ENCODE data around the gene SHMT2. TPM values are rescaled to one million over a fixed set of nuclear protein-coding genes. Genes with fewer than 3 reads are reported as not detected.
A peak's percentile ranks its signal among the peaks of the same experiment; 100 is the strongest.

The SHMT2 gene
- total RNA-seq, 1 donor from 2014 or later: 162 TPM

DNA sequence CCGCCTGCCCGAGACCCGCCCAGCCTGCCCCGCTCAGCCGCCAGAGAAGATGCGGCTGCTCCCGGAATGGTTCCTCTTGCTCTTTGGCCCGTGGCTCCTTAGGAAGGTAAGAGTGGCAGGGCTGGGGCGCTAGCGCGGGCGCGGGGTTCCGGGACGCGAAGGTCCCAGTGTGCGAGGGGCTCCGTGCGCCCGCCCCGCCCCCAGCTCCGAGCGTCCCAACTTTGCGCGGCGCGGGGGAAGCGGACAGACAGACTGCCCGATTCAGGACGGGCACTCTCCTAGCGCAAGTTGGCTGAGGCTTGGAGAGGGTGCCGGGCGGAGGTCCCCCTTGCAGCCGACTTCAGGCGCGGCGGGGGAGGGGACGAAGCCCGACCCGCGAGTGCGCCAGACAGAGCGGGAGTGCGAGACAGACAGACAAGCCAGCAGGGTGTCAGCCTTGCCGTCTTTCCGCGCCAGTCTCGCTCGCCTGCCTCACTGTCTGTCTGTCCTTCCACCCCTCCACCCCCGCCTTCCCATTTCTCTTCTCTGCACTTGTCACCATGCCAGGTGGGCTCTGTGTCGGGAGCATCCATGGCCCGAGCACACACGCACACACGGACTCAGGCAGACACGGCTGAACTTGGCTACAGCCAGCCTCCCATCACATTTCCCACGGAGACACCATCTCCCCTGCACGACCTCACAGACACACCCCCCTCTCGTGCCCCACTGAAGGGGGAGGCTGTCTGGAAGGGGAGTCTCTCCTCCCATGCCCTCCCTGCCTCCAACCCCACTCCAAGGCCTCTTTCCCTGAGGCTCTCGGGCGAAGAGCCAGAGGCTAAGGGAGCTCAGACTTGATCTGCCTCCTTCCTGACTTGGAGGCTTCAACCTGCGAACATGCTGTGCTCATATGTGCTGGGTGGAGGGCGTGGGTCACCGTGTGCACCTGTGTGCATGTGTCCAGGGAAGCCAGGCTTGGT is 12.3 kb upstream of the SHMT2 start:
- Mint-ChIP-seq H3K27ac (peak overlapping the region; percentile 91), H3K27me3 (peaks cover 76% of the 10 kb centered on the region), H3K4me1 (ENCODE audit: low read depth) (peaks cover 46% of the 10 kb centered on the region), H3K9me3 (ENCODE audit: low read depth) (no peaks in the 10 kb centered on the region), H3K36me3 (ENCODE audit: insufficient read depth) (no peaks in the 10 kb centered on the region), H3K4me3 (ENCODE audit: low read depth) (peak overlapping the region; percentile 70)
- no peak for DNase-seq (ENCODE audit: low spot score, unreplicated experiment)
- TF ChIP-seq, protein P1, sequence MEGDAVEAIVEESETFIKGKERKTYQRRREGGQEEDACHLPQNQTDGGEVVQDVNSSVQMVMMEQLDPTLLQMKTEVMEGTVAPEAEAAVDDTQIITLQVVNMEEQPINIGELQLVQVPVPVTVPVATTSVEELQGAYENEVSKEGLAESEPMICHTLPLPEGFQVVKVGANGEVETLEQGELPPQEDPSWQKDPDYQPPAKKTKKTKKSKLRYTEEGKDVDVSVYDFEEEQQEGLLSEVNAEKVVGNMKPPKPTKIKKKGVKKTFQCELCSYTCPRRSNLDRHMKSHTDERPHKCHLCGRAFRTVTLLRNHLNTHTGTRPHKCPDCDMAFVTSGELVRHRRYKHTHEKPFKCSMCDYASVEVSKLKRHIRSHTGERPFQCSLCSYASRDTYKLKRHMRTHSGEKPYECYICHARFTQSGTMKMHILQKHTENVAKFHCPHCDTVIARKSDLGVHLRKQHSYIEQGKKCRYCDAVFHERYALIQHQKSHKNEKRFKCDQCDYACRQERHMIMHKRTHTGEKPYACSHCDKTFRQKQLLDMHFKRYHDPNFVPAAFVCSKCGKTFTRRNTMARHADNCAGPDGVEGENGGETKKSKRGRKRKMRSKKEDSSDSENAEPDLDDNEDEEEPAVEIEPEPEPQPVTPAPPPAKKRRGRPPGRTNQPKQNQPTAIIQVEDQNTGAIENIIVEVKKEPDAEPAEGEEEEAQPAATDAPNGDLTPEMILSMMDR (IDR thresholded peaks at IDR 0.05; ENCODE audit: unreplicated experiment): no peak

- no peak overlapping the region for H3K27ac Mint-ChIP-seq
- TF ChIP-seq, protein P1 (IDR thresholded peaks at IDR 0.05; ENCODE audit: unreplicated experiment): no peak
- H3K4me3 Mint-ChIP-seq (ENCODE audit: low read depth): peak overlapping the region; percentile 0
- H3K36me3 Mint-ChIP-seq (ENCODE audit: insufficient read depth): no peaks in the 10 kb centered on the region
- no peak for DNase-seq (ENCODE audit: low spot score, unreplicated experiment)
- peaks cover 51% of the 10 kb centered on the region for H3K4me1 Mint-ChIP-seq (ENCODE audit: low read depth)
- no peaks in the 10 kb centered on the region for H3K9me3 Mint-ChIP-seq (ENCODE audit: low read depth)
- peaks cover 86% of the 10 kb centered on the region for H3K27me3 Mint-ChIP-seq
These were observed 11.3 kb upstream of the SHMT2 start for GRCh38 chr12:57218030-57218853.

DNA sequence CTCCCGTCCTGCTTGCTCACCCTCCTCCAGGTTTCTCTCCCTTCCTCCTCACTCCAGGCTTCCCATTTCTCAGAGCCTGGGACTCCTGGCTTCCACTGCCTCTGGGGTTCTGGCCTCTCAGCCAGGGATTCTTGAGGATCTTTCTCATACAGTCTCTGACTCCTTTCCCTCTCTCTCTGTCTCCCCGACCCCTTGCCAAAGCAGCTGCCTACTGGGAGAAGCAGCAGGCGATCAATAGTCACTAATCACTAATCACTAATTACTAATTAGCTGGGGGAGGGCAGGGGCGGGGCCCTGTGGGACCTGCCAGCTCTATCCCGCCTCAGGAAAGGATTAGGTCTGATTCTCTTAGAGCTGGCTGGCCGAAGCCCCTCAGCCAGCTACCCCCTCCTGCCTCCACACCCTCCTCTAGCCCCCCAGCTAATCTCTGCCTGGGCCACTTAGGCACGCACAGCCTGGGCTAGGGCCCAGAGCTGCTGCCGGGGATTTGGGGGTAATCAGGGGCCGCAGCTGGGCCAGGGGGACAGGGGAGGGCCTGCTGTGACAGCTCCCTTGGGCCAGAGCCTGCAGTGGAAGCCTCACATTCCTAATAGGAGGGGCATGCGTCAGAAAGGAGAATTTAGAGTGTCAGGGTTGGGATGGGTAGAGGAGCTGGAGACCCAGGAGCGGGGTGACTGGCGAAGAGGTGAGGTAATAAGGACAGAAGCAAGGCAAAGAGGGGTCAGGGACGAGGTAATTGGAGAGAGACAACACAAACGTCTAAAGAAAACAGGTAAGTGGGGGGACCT is 10.1 kb upstream of the SHMT2 start:
- no peak overlapping the region for H3K4me3 Mint-ChIP-seq (ENCODE audit: low read depth)
- H3K36me3 Mint-ChIP-seq (ENCODE audit: insufficient read depth): no peaks in the 10 kb centered on the region
- DNase-seq (ENCODE audit: low spot score, unreplicated experiment): no peak
- H3K9me3 Mint-ChIP-seq (ENCODE audit: low read depth): no peaks in the 10 kb centered on the region
- TF ChIP-seq, protein P1 (IDR thresholded peaks at IDR 0.05; ENCODE audit: unreplicated experiment): no peak
- H3K27ac Mint-ChIP-seq: peak overlapping the region; percentile 13
- H3K4me1 Mint-ChIP-seq (ENCODE audit: low read depth): peaks cover 40% of the 10 kb centered on the region
- peaks cover 86% of the 10 kb centered on the region for H3K27me3 Mint-ChIP-seq

DNA sequence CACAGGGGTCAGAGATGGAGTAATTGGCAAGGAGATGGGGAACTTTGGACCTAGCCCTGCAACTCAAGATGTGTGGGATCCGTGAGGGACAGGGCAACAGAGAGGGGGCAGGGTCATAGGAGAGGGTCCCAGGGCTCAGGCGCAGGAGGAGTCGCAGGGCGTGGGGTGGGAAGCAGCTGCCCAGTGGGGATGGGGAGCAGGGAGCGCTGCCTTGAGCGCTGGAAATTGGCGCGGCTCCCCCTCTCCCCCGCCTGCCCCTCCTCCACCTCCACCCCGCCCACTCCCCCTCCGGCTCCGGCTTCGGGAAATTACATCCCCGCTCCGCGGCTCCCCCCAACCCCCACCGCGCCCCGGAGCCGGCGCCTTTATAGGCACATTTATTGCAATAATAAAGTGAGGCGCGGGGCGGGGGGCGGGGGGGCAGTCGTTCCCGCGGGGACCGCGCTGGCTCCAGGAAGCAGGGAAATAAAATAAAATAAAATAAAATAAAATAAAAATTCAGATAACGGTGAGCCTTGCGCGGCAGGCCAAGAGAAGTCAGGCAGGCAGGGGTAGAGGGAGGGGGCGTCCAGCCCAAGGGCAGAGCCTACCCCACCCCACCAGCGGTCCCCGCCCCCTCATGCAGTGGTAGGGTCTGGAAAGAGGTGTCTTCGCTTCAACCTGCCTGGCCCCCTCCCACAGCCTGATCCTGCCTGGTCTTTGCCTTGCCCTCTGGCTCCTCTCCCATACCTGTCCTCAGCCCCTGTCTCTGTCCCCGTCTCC is 9.3 kb upstream of the SHMT2 start:
- peaks cover 85% of the 10 kb centered on the region for H3K27me3 Mint-ChIP-seq
- H3K4me3 Mint-ChIP-seq (ENCODE audit: low read depth): no peak overlapping the region
- peaks cover 40% of the 10 kb centered on the region for H3K4me1 Mint-ChIP-seq (ENCODE audit: low read depth)
- H3K36me3 Mint-ChIP-seq (ENCODE audit: insufficient read depth): no peaks in the 10 kb centered on the region
- H3K9me3 Mint-ChIP-seq (ENCODE audit: low read depth): no peaks in the 10 kb centered on the region
- TF ChIP-seq, protein P1 (IDR thresholded peaks at IDR 0.05; ENCODE audit: unreplicated experiment): no peak
- peak overlapping the region; percentile 13 for H3K27ac Mint-ChIP-seq
- no peak for DNase-seq (ENCODE audit: low spot score, unreplicated experiment)
